BE2C (cell line): ENCODE measurements around the gene MAGI2.

Source experiments
- DNase-seq: peaks from one replicate; pipeline ENCODE4 v3.0.0-alpha.2; 2020
- H3K27me3 ChIP-seq: fragments of 250-450 bp; sonication (Bioruptor Pico); 2 replicates; pipeline ENCODE4 v1.5.1; 2020; ENCODE audit warnings: mild to moderate bottlenecking
- H3K36me3 ChIP-seq: fragments of 250-450 bp; sonication (Bioruptor Pico); 2 replicates; pipeline ENCODE4 v1.5.1; 2020; ENCODE audit warnings: mild to moderate bottlenecking
- H3K4me1 ChIP-seq: fragments of 250-450 bp; sonication (Bioruptor Pico); 2 replicates; pipeline ENCODE4 v1.5.1; 2020
- H3K4me3 ChIP-seq: 2 replicates; pipeline ENCODE4 v1.5.1; 2011; ENCODE audit warnings: low read depth, low read length
- H3K9me3 ChIP-seq: fragments of 250-450 bp; sonication (Bioruptor Pico); 2 replicates; pipeline ENCODE4 v1.5.1; 2020
- TF ChIP-seq, protein P1 (sequence below): IDR thresholded peaks from 2 replicates; pipeline ENCODE4 v1.5.1; 2012; ENCODE audit warnings: mild to moderate bottlenecking, low read depth, low read length

MAGI2 gene

DNA sequence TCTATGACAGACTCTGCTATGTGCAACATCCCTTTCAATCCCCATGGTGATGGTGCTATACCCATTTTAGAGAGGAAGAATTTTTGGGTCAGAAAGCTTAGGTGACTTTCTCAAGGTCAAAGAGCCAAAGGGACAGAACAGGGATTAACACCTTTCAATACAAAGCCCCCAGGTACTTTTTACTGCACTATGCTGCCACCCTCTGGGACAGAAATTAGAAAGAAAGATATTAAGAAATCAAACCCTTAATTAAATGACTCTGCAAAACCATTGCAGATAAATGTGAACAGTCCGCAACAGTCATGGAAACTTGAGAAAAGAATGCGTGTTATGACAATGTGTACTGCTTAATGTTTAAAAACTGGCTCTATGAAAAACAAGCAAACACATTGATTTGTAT lies 673.7 kb downstream of the MAGI2 start:
- no peaks in the 10 kb centered on the region for H3K4me1 ChIP-seq
- H3K4me3 ChIP-seq, result no peak overlapping the region
- H3K9me3 ChIP-seq, result no peaks in the 10 kb centered on the region
- DNase-seq, result no peak
- H3K36me3 ChIP-seq, result no peaks in the 10 kb centered on the region
- TF ChIP-seq, protein P1, sequence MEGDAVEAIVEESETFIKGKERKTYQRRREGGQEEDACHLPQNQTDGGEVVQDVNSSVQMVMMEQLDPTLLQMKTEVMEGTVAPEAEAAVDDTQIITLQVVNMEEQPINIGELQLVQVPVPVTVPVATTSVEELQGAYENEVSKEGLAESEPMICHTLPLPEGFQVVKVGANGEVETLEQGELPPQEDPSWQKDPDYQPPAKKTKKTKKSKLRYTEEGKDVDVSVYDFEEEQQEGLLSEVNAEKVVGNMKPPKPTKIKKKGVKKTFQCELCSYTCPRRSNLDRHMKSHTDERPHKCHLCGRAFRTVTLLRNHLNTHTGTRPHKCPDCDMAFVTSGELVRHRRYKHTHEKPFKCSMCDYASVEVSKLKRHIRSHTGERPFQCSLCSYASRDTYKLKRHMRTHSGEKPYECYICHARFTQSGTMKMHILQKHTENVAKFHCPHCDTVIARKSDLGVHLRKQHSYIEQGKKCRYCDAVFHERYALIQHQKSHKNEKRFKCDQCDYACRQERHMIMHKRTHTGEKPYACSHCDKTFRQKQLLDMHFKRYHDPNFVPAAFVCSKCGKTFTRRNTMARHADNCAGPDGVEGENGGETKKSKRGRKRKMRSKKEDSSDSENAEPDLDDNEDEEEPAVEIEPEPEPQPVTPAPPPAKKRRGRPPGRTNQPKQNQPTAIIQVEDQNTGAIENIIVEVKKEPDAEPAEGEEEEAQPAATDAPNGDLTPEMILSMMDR, result no peak
- no peaks in the 10 kb centered on the region for H3K27me3 ChIP-seq

DNA sequence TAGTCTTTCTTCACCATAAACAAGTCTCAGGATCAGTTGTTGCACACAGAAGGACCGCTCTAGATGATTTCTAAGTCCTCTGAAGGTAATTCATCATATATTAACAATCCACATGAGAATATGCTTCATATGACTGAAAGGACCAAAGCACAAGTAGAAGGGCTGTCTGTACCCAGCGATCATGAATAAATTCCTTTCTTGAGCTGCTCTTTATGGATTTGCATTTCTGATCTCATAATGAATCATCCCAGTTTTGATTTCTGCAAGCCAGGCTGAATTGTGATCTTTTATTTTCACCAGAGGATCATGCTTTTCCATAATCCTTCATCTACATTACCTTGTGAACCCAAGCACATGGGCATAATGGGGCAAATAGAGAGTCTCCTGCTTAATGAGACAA lies 675.6 kb downstream of the MAGI2 start:
- no peaks in the 10 kb centered on the region; the same call in 1 of the 2 replicates for H3K27me3 ChIP-seq
- no peak overlapping the region for H3K4me3 ChIP-seq
- H3K36me3 ChIP-seq, result no peaks in the 10 kb centered on the region
- DNase-seq, result no peak
- TF ChIP-seq, protein P1, result no peak
- H3K9me3 ChIP-seq, result no peaks in the 10 kb centered on the region
- no peaks in the 10 kb centered on the region for H3K4me1 ChIP-seq

DNA sequence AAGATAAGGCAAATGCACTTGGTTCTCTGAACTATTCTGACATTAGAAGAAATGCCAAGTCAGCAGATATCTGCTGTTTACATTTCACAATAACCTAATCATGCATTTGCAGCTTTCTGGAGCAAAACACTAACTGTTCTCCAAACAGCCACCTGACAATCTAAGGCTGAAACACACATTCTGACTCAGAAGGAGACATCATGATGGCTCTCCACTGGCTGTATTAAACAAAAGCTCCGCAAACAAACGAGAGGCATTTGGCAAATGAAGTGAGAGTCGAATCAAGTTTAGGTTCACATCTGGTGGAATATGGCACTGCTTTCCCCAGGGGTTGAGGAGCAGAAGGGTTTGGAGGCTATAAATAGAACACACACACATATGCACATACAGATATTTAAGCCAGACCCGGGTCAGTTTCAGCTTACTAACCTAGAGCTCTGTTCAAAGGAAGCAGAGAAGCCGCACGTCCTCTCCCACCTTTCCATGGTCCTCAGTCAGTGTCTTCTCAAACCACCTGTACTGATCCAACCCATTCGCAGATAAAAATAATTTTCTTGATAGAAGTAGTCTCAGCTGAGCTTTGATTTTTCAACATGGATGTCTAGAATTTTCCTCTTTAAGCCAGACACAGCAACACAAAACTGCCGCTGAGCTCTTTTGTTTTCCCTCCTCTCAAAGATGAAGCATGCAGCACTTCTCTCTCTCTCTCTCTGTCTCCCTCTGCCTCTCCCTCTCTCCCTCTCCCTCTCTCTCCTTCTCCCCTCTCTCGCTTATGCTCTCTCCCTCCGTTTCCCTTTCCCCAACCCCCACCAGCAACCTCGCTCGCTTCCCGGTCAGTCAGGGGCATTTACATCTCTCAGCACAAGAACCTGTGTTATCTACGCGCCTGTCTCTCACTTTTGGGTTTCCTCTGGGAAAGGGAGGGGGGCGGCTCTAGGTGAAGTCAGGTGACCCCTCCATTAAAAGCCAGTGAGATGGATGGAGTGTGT lies 682.8 kb downstream of the MAGI2 start:
- TF ChIP-seq, protein P1, result no peak
- peak overlapping the region; percentile 12 for H3K4me3 ChIP-seq

DNA sequence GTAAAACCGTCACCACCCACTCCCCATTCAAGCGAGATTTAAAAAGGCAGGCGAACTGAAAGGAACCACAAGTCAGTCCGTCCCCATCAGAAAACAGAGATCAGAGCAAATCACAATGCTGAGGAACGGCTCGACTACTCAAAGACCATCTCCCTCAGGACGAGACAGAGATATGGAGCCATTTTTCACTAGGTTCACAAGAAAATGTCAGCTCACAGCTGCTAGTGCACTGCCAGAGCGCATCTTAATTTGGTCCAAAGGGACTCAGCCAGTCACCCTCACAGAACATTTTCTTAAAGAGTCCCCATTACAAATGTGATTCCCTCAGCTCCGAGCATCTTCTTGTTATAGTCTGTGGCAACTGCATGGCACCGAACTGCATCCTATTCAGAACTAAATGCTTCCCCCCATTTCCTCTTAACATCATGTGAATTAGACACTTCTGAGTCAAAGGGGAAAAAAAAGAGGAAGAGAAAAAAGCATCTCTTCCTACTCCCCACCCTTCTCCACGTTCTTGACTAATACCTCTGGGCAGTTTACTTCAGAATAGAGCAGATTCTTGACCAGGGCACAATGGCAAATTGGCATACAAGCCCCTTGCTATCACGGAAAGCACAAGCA lies 683.9 kb downstream of the MAGI2 start:
- Histone ChIP-seq H3K27me3 (peaks cover 45% of the 10 kb centered on the region), H3K4me1 (no peaks in the 10 kb centered on the region), H3K9me3 (no peaks in the 10 kb centered on the region), H3K36me3 (no peaks in the 10 kb centered on the region), H3K4me3 (no peak overlapping the region)
- no peak for DNase-seq
- TF ChIP-seq, protein P1, result no peak

More for the DNA sequence above, 682.8 kb downstream of the MAGI2 start:
- Histone ChIP-seq H3K36me3 (no peaks in the 10 kb centered on the region), H3K9me3 (no peaks in the 10 kb centered on the region), H3K4me1 (no peaks in the 10 kb centered on the region), H3K27me3 (peaks cover 45% of the 10 kb centered on the region)
- no peak for DNase-seq

DNA sequence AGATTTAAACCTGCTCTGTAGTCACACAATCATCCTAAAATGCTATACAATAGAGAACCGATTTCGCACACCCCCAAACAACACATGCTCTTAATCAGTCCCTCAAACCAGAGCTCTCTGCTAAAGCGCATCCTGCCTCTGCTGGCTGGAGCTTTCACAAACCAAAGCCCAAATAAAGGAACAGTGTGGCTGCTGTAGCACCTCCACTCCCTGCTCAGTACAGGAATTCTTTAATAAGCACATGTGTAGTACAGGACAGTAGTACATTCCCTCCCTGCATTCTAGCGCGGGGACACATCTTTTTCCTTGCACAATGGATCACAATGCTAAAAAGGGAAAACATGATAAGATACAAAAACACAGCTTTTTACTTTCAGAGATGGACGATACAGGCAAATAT lies 684.6 kb downstream of the MAGI2 start:
- Histone ChIP-seq H3K9me3 (no peaks in the 10 kb centered on the region), H3K36me3 (no peaks in the 10 kb centered on the region), H3K27me3 (peaks cover 45% of the 10 kb centered on the region), H3K4me1 (no peaks in the 10 kb centered on the region), H3K4me3 (no peak overlapping the region)
- TF ChIP-seq, protein P1, result no peak
- DNase-seq, result no peak
